Measurements from ENCODE around the gene SLC6A19. TPM values are rescaled to one million over a fixed set of nuclear protein-coding genes. Genes with fewer than 3 reads are reported as not detected.

The SLC6A19 gene
- total RNA-seq, 4 donors from 2014 or later = 2.5 to 106 (median 69.5) TPM; not detected in 1

- intact Hi-C loops (cut with DNase I; ENCODE audit: low total_unique reads) = no loop called here
- DNase-seq = no peak
- Histone ChIP-seq H3K4me3 (no peak overlapping the region), H3K27ac (no peak overlapping the region), H3K27me3 (peaks cover 12% of the 10 kb centered on the region), H3K36me3 (no peaks in the 10 kb centered on the region), H3K4me1 (no peaks in the 10 kb centered on the region), H3K9me3 (no peaks in the 10 kb centered on the region)
- in situ Hi-C loops (cut with MboI; ENCODE audit: low pct_ligation_motif_present in 1 of 4, low pct_unique_long_range_greater_than_20kb in 1 of 4, low sequenced_read_pairs in 3 of 4) = no loop called here
- WGBS, 2 donors (ENCODE audit: low coverage in 1 of 2) = 88 to 100% methylated on average over 3 to 10 of the region's 10 CpGs
- TF ChIP-seq EP300 (IDR thresholded peaks at IDR 0.05; ENCODE audit: low read depth) = no peak
- TF ChIP-seq POLR2AphosphoS5 (IDR thresholded peaks at IDR 0.05) = no peak
- no peak for TF ChIP-seq POLR2A (IDR thresholded peaks at IDR 0.05)
- TF ChIP-seq, protein P1, sequence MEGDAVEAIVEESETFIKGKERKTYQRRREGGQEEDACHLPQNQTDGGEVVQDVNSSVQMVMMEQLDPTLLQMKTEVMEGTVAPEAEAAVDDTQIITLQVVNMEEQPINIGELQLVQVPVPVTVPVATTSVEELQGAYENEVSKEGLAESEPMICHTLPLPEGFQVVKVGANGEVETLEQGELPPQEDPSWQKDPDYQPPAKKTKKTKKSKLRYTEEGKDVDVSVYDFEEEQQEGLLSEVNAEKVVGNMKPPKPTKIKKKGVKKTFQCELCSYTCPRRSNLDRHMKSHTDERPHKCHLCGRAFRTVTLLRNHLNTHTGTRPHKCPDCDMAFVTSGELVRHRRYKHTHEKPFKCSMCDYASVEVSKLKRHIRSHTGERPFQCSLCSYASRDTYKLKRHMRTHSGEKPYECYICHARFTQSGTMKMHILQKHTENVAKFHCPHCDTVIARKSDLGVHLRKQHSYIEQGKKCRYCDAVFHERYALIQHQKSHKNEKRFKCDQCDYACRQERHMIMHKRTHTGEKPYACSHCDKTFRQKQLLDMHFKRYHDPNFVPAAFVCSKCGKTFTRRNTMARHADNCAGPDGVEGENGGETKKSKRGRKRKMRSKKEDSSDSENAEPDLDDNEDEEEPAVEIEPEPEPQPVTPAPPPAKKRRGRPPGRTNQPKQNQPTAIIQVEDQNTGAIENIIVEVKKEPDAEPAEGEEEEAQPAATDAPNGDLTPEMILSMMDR (IDR thresholded peaks at IDR 0.05) = no peak
These were observed 20.3 kb downstream of the SLC6A19 start for GRCh38 chr5:1221721-1222120.

GRCh38 chr5:1222147-1222546, 20.8 kb downstream of the SLC6A19 start:
- H3K27ac ChIP-seq = no peak overlapping the region
- H3K4me1 ChIP-seq = no peaks in the 10 kb centered on the region
- intact Hi-C loops (cut with DNase I; ENCODE audit: low total_unique reads) = no loop called here
- no peak for DNase-seq
- TF ChIP-seq EP300 (IDR thresholded peaks at IDR 0.05; ENCODE audit: low read depth) (no peak), POLR2AphosphoS5 (IDR thresholded peaks at IDR 0.05) (no peak), POLR2A (IDR thresholded peaks at IDR 0.05) (no peak)
- TF ChIP-seq, protein P1 (IDR thresholded peaks at IDR 0.05) = no peak
- in situ Hi-C loops (cut with MboI; ENCODE audit: low pct_ligation_motif_present in 1 of 4, low pct_unique_long_range_greater_than_20kb in 1 of 4, low sequenced_read_pairs in 3 of 4) = no loop called here
- no peaks in the 10 kb centered on the region for H3K36me3 ChIP-seq
- H3K9me3 ChIP-seq = no peaks in the 10 kb centered on the region
- peaks cover 12% of the 10 kb centered on the region for H3K27me3 ChIP-seq
- no peak overlapping the region for H3K4me3 ChIP-seq
- 87 to 88% methylated on average over 5 to 9 of the region's 9 CpGs for WGBS, 2 donors (ENCODE audit: low coverage in 1 of 2)

- no peak for DNase-seq
- in situ Hi-C loops (cut with MboI; ENCODE audit: low pct_ligation_motif_present in 1 of 4, low pct_unique_long_range_greater_than_20kb in 1 of 4, low sequenced_read_pairs in 3 of 4) = no loop called here
- intact Hi-C loops (cut with DNase I; ENCODE audit: low total_unique reads) = no loop called here
- H3K4me3 ChIP-seq = no peak overlapping the region
- H3K27ac ChIP-seq = no peak overlapping the region
- no peaks in the 10 kb centered on the region for H3K36me3 ChIP-seq
- H3K9me3 ChIP-seq = no peaks in the 10 kb centered on the region
- TF ChIP-seq POLR2AphosphoS5 (IDR thresholded peaks at IDR 0.05) (no peak), EP300 (IDR thresholded peaks at IDR 0.05; ENCODE audit: low read depth) (no peak), POLR2A (IDR thresholded peaks at IDR 0.05) (no peak)
- TF ChIP-seq, protein P1 (IDR thresholded peaks at IDR 0.05) = no peak
- no peaks in the 10 kb centered on the region for H3K4me1 ChIP-seq
- peaks cover 12% of the 10 kb centered on the region for H3K27me3 ChIP-seq
- WGBS, 2 donors (ENCODE audit: low coverage in 1 of 2) = 87% methylated on average over 27 of the region's 27 CpGs; no CpG with 5 or more reads in 1 of the 2 donors
These were observed 21.4 kb downstream of the SLC6A19 start for GRCh38 chr5:1222621-1223277.

- WGBS, 2 donors (ENCODE audit: low coverage in 1 of 2) = 75% methylated on average over 12 of the region's 12 CpGs; no CpG with 5 or more reads in 1 of the 2 donors
- no peak for DNase-seq
- peaks cover 0 to 4% (median 0%) of the 10 kb centered on the region in 4 donors for H3K4me1 ChIP-seq
- intact Hi-C loops (cut with DNase I; ENCODE audit: low total_unique reads) = no loop called here
- TF ChIP-seq EP300 (IDR thresholded peaks at IDR 0.05; ENCODE audit: low read depth) (no peak), POLR2A (IDR thresholded peaks at IDR 0.05) (no peak), POLR2AphosphoS5 (IDR thresholded peaks at IDR 0.05) (no peak)
- TF ChIP-seq, protein P1 (IDR thresholded peaks at IDR 0.05) = no peak
- no peak overlapping the region for H3K4me3 ChIP-seq
- peaks cover 17% of the 10 kb centered on the region for H3K27me3 ChIP-seq
- H3K36me3 ChIP-seq = no peaks in the 10 kb centered on the region
- in situ Hi-C loops (cut with MboI; ENCODE audit: low pct_ligation_motif_present in 1 of 4, low pct_unique_long_range_greater_than_20kb in 1 of 4, low sequenced_read_pairs in 3 of 4) = no loop called here
- no peaks in the 10 kb centered on the region for H3K9me3 ChIP-seq
- no peak overlapping the region for H3K27ac ChIP-seq
These were observed 21.9 kb downstream of the SLC6A19 start for GRCh38 chr5:1223278-1223670.
